Activated CD4-positive, alpha-beta T cell treated with anti-CD3 and anti-CD28 coated beads, Interleukin-2, amount 50 U/mL, for 4 hours (primary cell): ENCODE results near the gene FXYD1.
"Not testable (repeated sequence)": the region's sequence is repeated elsewhere in the genome, so short reads cannot be mapped to it uniquely, and the experiment has no call there.

Experiments
- DNase-seq, 2 experiments: peaks; one replicate each; pipeline ENCODE4 v3.0.0-alpha.2; 2020

FXYD1 gene

DNA sequence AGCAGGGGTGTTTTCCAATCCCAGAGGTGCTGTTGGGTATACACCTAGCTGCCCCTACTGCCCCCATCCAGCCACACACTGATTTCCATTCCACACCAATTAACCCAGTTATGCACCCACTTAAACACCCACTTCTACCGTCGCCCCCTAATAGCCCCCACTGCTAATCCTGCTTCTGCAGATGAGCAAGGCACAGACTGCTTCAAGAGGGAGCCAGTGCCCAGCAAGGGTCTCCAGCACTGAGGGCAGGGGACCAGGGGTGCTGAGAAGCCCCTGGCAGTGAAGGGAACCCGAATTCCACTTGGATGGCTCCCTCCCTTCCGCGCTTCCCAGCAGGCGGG is 5.6 kb downstream of the FXYD1 start:
- no peak for DNase-seq

DNA sequence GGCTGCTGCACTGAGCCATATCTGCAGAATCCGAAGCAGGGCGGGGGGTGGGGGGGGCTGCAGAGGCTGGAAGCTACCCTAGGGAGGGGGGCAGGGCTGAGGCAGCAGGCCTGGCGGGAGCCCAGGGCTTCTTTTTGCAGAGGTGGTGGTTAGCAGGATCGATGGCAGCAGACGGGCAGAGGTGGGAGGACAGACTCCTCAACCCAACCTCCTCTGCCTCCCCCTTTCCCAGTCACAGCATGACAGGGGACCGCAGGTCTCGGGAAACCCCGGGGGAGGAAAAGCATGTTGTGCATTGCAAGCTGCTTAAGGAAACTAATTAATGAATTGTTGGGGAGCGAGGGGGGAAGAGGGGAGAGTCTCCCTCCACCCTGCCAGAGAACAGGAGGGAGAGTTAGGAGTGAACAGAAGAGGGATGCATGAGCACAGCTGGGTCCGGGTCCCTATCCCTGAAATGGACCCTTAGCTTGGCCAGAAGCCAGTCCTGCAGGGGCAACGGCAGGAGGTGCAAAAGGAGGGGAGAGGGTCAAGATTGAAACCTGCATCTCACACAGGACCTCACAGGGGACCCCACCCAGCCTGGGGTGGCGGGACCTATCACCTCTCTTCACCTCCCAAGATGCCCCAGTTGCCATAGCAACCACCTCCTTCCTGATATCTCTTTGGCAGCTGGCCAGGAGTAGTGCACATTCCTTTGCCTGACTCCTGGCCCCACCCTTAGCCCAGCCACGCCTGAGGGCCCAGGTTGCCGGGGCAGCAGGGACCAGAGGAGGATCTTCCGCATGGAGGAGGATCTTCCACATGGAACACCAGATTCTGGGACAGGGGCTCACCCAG is 6.2 kb downstream of the FXYD1 start:
- DNase-seq, result no peak

DNA sequence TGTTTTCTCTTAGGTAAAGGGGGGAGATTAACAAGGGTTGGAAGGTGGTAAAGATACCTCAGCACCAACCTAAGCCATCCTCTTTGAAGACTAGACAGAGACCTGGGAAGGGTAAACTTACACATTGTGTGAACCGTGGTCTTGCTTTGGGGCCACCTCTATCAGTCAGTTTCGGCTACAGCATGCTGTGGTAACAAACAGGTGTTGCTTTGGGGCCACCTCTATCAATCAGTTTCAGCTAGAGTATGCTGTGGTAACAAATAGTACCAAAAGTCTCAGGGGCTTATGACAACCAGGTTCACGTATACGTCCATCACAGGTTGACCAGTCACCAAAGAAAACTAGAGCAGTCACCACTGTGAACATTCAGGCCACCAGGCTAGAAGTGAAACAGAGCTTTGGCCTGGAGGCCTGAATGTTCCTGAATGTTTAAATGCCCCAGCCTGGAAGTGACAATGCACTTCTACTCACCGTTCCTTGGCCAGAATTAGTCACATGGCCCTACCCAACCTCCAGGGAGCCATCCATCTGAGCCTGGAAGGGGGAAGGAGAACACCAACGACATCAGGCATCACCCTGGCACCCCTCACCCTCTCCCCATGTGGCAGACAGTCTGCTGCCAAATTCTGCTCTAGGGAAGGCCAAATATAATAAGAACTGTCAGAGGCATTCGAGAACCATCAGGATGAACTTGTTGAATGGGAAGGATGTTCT is 8.3 kb downstream of the FXYD1 start:
- DNase-seq, result no peak

DNA sequence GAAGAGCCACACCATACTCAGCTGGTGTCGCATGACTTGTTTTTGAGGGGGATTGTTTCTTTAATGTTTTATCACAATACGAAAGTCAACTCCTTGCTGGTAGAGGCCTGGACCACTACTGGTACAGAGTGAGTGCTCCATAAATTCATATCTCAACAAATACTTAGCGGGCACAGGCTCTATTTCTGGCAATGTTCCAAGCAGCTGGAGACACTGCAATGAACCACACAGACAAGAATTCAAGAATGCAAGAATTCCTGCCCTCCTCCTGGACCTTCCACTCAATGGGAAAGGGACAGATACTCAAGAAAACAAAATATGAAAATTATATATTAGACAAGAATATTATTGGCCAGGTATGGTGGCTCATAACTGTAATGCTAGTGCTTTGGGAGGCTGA is 10.8 kb downstream of the FXYD1 start:
- no peak for DNase-seq

DNA sequence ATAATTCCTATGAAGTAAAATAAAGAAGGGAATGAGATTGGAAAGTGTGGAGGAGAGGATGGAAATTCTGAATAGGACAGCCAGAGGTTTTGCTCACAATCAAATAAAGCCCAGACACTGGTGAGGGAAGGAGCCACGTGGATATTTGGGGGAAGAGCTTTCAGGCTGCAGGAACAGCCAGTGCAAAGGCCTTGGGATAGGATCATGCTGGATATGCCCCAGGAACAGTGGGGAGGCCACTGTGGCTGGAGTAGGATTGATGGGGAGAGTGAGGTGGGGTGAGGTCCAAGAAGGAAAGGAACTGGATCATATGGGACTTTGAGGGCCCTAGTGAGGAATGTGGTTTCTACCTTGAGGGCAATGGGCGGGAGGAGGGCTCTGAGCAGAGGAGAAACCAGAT is 11.8 kb downstream of the FXYD1 start:
- no peak for DNase-seq

DNA sequence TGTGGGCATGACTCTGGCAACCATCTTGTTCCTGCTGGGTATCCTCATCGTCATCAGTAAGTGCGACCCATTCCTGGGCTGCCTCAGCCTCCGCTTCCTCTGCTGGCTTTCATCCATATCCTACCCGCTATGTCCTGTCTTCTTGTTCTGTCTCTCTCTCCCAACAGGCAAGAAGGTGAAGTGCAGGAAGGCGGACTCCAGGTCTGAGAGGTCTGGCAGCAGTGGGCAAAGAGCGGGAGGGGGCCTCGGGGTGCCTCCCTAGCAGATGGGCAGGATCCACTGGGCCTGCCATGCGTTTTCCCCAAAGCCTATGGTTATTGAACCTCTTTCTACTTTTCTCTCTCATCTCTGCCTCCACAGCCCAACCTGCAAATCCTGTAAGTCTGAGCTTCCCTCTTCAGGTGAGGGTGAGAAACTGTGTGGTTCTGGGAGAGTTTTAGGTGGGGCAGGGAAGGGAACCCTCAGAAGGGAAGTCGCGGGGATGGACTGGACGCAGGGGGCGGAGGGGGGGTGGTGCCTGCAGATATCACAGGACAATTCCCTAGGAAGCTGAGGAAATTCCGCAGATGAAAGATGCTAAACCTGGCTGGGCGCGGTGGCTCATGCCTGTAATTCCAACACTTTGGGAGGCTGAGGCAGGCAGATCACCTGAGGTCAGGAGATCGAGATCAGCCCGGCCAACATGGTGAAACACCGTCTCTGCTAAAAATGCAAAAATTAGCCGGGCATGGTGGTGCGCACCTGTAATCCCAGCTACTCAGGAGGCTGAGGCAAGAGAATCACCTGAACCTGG is 12.8 kb downstream of the FXYD1 start:
- no peak for DNase-seq

DNA sequence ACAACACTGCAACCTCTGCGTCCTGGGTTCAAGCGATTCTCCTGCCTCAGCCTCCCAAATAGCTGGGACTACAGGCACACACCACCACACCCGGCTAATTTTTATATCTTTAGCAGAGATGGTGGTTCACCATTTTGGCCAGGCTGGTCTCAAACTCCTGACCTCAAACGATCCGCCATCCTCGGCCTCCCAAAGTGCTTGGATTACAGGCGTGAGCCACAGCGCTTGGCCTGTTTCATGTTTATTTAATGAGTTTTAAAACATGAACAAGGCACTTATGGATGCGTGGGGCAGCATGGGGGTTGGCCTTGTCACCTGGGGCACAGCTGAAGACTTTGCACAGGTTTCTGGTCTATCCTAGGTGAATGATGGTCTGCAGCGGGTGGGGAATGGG is 14.5 kb downstream of the FXYD1 start:
- not testable (repeated sequence) for DNase-seq

DNA sequence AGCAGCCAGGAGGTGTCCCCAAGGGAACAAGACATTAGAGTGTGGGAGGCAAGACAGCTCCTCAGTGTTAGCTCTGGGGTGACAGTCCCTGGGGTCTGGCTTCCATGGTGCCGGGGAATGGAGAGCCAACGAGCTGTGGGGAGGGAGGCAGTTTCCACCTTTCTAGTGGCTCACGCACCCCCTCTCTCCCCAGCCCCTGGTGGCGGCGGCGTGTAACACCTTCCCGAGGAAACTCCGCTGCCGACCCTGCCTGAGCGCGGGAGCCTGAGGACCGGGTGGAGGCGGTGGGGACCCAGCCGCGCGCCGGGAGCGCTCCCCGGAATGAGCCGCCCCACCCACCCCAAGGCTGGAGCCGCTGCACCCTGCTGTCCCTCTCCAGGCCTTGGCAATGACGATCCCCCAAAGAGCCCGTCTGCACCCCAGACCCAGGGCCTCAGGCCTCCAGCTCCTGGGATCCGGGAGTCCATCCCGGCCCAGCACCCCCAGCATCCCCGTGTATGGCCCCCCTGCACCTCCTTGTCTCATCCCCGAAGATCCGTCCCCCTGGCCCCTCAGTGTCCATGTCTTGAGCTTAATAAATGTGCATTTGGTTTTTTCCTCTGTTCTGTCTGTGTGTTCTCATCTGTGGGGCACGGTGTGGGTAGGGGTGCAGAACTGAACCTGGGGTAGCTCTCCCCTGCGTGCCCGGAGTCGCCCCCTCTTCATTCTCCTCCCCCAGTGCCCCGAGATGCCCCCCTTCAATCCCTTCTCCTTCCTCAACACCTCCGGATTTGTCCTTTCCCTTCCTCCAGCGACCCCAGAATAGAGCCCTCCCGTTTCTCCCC is 15.3 kb downstream of the FXYD1 start:
- DNase-seq, result peak; percentile 75

DNA sequence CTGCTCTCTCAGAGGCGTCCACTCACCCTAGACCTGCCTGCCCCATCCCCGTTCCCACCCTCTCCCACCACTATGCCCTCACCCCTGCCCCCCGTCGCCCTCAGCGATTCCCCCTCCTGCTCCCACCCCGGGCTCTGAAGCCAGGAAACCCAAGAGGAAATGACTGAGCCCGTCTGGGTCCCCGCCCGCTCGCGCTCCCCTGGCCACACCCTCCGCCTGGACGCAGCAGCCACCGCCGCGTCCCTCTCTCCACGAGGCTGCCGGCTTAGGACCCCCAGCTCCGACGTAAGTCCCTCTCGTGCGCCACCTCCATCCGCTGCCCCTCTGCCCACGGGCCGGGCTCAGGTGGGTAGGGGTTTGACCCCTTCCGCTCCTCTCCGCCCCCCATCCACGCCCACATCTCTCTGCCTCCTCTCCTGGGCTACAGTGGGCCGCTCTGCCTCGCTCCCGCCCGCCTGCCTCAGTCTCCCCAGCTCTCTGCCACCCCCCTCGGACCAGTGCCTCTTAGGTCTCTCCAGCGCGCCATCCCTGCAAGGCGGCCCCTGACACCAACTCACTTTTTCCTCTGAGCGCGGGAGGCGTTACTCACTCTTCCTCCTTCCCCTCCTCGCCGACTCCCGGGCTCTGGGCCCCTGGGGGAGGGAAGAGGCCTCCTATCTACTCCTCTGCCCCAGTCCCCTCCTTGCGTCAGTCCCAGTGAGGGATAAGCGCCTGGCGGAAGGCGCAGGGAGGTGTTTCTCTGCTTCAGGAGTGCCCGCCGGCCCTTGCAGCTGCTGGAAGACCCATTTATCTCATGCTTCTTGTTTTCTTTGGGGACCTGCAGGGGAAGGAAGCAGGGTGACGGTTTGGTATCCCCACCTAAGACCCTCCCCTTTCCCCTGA is 16.1 kb downstream of the FXYD1 start, which contains the start of gene FXYD5:
FXYD5 (plus strand) TSS at position 211 of the 882 bp plus-strand sequence. CDS start 816 bp downstream, outside the sequence.
- peak; percentile 84 to 87 for DNase-seq

DNA sequence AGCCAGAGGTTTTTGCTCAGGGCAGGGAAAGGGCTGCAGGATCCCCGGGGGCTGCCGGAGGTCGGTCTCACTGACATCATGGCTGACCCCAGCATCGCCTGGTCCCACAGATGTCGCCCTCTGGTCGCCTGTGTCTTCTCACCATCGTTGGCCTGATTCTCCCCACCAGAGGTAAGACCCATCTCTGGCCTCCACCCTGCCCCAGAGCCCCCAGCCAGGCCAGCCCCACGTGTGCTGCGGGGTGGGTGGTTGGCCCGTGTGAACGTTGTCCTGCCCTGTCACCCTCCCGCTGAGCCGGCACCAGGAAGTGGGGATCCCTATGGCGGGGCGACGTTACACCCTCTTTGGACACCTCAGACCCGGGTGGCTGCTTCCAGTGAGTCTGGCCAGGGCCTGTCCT is 16.8 kb downstream of the FXYD1 start:
- DNase-seq, result peak in 1 of 2 experiments; percentile 8

DNA sequence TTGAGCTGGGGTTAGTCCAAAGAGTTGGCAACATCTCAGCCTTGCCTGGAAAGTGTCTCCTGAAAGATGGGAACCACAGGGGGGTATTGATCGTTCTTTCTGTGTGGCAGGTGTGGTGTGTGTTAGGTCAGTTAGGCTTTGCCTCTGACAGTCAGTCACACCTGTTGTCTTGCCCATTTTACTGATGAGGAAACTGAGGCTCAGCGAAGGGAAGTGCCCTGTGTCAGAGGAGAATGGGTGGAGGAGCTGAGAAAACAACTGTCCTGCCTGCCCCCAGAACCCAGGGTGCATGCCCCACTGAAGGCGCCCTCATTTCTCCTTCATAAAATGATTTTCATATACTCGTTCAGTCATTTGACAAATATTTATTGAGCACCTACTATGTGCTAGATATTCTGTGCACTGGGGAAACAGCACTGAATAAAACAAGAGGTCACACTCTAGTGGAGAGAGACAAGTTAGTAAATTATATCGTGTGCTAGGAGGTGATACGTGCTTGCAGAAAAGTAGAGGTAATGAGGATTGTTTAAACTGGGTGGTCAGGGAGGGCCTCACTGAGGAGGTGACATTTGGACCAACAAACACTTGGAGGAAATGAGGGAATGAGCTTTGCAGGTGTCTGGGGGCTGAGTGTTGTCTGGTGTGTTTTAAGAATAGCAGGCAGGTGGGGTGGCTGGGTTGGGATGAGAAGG is 17.5 kb downstream of the FXYD1 start:
- no peak for DNase-seq

DNA sequence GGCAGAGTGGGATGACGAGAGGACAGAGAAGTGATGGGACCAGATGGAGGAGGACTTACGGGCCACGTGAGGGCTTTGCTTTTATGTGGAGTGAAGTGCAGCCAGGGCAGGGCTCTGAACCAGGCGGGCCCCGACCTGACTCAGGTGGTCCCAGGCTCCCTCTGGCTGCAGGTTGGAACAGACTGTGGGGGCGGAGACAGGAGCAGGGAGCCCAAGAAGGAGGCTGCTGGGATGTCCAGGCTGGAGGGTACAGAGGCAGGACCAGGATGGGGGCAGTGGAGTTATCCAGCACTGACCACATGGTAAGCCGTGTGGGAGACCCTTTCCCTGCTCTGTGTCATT is 18.0 kb downstream of the FXYD1 start:
- DNase-seq, result no peak

DNA sequence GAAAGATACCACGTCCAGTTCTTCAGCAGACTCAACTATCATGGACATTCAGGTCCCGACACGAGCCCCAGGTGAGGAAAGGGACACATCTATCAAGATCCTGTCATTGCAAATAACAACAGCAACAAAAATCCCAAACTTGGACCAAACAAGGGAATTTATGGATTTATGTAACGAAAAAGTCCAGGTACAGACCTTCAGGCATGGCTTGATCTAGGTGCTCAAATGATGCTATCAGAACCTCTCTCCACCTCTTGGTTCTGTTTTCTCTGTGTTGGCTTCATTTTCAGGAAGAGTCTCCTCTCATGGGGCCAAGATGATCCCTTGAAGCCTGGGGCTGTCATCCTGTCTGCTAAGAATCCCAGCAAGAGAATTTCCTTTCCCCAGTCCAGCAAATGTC is 18.8 kb downstream of the FXYD1 start:
- DNase-seq, result no peak

DNA sequence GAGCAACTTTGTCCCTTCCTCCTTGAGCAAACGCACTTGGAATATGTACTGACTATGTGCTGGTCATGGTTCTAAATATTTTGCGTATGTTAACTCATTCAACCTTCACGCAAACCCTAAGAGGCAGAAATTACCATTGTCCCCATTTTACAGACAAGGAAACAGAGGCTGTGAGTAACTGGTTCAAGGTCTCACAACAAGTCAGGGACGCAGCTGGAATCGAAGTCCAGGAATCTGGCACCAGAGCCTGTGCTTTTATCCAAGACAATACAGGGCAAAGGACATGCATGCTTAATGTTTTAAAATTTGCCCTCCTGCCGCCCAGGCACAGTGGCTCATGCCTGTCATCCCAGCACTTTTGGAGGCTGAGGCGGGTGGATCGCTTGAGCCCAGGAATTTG is 21.0 kb downstream of the FXYD1 start:
- no peak for DNase-seq

DNA sequence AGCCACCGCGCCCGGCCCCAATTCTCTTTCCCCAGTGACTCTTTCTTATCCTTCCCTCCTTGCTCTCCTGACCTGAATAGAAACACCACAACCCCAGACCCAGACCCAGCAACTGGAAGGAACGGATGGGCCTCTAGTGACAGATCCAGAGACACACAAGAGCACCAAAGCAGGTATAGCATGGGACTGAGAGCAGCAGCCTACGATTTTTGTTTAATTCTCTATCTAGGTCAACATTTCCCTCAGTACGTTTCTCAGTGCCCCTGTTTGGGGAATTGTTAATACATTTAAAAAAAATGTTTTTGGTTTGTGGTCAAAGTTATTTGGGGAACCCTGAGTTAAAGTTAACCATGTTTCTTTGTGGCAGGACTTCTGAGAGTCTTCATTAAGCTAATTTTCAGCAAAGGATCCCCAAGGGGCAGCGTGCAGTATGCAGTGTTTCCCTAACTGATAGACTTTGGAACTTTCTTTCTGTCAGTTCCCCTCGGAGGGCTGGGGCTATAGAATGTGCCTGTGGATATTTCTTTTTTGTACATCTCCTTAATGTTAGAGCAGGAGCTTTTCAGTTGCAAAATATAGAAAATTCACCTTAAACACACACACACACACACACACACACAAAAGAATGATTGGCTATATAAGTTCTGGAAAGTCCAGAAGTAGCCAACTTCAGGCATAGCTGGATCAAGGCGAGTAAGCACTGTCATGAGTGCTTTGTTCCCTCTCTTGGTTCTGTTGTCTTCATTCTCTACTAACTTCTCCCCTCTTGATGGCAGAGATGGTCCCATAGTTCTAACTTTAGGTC is 22.2 kb downstream of the FXYD1 start:
- DNase-seq, result no peak

DNA sequence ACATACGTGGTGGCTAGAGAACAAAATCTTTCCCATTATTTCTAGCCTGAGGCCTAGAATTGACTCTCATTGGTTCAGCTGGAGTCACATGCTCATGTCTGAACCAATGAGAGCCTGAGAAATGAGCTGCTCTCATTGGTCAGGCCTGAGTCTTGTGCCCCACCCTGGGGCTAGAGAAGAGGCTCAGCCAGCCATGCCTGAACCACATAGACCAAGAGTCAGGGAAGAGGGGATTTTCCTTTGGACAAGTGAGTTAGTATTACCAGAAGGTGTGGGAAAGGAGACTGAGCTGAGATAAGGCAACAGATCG is 22.8 kb downstream of the FXYD1 start:
- no peak for DNase-seq

DNA sequence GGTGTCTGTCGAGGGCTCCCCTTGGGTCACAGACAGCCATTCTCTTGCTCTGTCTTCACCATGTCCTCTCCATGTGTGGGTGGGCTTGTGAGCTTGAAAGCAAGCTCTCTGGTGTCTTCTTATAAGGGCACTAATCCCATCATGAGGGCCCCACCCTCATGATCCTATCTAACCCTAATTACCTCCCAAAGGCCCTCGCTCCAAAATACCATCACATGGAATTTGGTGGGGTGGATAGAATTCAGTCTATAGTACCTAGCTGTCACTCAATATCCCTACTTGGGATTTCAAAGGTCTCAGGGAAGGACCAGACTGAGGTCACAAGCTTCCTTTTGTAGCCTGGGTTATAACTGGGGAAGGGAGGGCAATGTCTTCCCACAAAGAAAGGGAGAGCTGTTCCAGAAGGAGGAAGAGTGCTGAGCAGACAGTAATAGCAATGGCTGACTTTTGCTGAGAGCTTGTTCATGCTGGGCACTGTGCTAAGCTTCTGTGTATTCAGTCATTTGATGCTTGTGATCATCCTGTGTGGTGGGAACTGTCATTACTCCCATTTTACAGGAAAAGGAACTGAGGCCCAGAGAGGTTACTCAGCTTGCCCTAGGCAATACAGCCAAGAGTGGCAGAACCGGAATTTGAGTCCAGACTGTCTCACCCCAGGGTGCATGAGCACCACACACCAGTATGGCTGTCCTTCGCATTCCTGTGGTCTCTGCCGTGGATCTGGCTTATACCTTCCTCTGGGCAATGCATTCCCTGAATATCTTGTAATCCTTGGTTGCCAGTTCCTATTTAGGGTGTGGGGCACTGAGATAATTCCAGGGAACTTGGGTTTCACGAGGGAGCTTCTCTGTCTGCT is 24.1 kb downstream of the FXYD1 start:
- no peak for DNase-seq

DNA sequence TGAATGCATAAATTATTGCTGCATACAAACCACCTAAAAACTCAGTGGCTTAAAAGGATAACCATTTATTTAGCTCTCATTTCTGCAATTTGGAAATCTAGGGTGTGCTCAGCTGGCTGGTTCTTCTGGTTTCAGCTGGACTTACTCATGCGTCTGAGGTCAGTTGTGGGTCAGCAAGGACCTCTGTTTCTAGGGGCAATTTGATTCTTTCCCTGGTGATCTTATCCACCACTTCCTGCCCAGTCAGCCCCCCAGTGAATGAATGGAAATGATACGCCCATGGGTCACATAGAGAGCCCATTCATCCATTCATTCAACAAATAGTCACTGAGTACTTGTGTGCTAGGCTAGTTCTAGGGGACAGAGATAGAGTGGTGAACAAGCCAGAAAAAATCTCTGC is 25.8 kb downstream of the FXYD1 start:
- DNase-seq, result no peak
